PFSK-1 (cell line): ENCODE data around the gene MAGI2.

ENCODE experiments used
- POLR2AphosphoS5 ChIP-seq: IDR thresholded peaks from 2 replicates; pipeline ENCODE4 v1.6.1; 2012; ENCODE audit warnings: low read depth, mild to moderate bottlenecking, control low read depth, low read length, moderate library complexity
- REST ChIP-seq, 2 experiments: IDR thresholded peaks; 2 replicates each; pipeline versions ENCODE4 v1.6.1 to v1.8.0; 2011 to 2012; ENCODE audit warnings: low read depth in 2 of 2, low read length in 2 of 2, control low read depth in 1 of 2, inconsistent platforms in 1 of 2, mild to moderate bottlenecking in 1 of 2, moderate library complexity in 1 of 2; ENCODE audit not compliant: insufficient read depth in 1 of 2
- SIN3A ChIP-seq: IDR thresholded peaks from 2 replicates; pipeline ENCODE4 v1.6.1; 2012; ENCODE audit warnings: mild to moderate bottlenecking, low read length, moderate library complexity, borderline replicate concordance; ENCODE audit not compliant: insufficient read depth
- TAF1 ChIP-seq: IDR thresholded peaks from 2 replicates; pipeline ENCODE4 v1.6.1; 2012; ENCODE audit warnings: low read length, control low read depth, borderline replicate concordance; ENCODE audit not compliant: insufficient read depth

- TF ChIP-seq POLR2AphosphoS5 = no peak
- no peak for TF ChIP-seq TAF1
- TF ChIP-seq REST (IDR thresholded peaks at IDR 0.05; ENCODE audit: insufficient read depth in 1 of 2, low read depth in 2 of 2, low read length in 2 of 2) = no peak
- no peak for TF ChIP-seq SIN3A
Observed at GRCh38 chr7:79244482-79244881, 209.0 kb downstream of the MAGI2 start.
